ENCODE data around the gene ATP6V1D. TPM values are rescaled to one million over a fixed set of nuclear protein-coding genes. Genes with fewer than 3 reads are reported as not detected.
A peak's percentile ranks its signal among the peaks of the same experiment; 100 is the strongest.

Gene ATP6V1D
- total RNA-seq, 5 donors from 2014 or later (not counting 1 experiment from before 2014, with no cell fraction given), result 20.9 to 31.1 (median 24.5) TPM

GRCh38 chr14:67389811-67390534, 30.4 kb upstream of the ATP6V1D start:
- no peaks in the 10 kb centered on the region for H3K9me3 ChIP-seq
- WGBS (ENCODE audit: insufficient coverage), result 71% methylated on average over 1 of the region's 1 CpG
- H3K36me3 ChIP-seq (ENCODE audit: control insufficient read depth in 2 of 2, extremely low read depth in 1 of 2, insufficient read depth in 1 of 2, low read length in 1 of 2), result peaks cover 0 to 17% of the 10 kb centered on the region in 2 donors
- Mint-ChIP-seq H3K27ac (no peak overlapping the region), H3K4me1 (peaks cover 7 to 16% (median 16%) of the 10 kb centered on the region in 3 donors), H3K27me3 (no peaks in the 10 kb centered on the region), H3K9me3 (no peaks in the 10 kb centered on the region), H3K36me3 (peaks cover 25% of the 10 kb centered on the region), H3K4me3 (no peak overlapping the region)
- no peak overlapping the region for H3K4me3 ChIP-seq (ENCODE audit: control insufficient read depth in 1 of 2, extremely low read depth in 1 of 2, low read length in 1 of 2)
- H3K27ac ChIP-seq (ENCODE audit: low read length), result no peak overlapping the region
- H3K27me3 ChIP-seq (replicated peaks in 1 of 2; ENCODE audit: control insufficient read depth in 2 of 2, extremely low read depth in 1 of 2, insufficient read depth in 2 of 2, low read length in 1 of 2), result no peaks in the 10 kb centered on the region
- H3K4me1 ChIP-seq (ENCODE audit: control insufficient read depth in 1 of 2, extremely low read depth in 1 of 2, insufficient read depth in 2 of 2, low read length in 2 of 2), result peaks cover 5 to 8% of the 10 kb centered on the region in 2 experiments
- ATAC-seq (replicated peaks in 1 of 4), result no peak
- ChIA-PET CTCF (no interaction called here), POLR2A (interaction anchor here in 1 of 2 donors (0.6 kb wide), 1 partner anchor 13 kb away, joined by 5 read pairs; no protein-coding TSS in a partner anchor)
- DNase-seq, result no peak

- Mint-ChIP-seq H3K36me3 (peaks cover 32% of the 10 kb centered on the region), H3K9me3 (no peaks in the 10 kb centered on the region), H3K27ac (no peak overlapping the region), H3K4me1 (peaks cover 7 to 16% (median 16%) of the 10 kb centered on the region in 3 donors), H3K4me3 (no peak overlapping the region), H3K27me3 (no peaks in the 10 kb centered on the region)
- POLR2A ChIA-PET, result no interaction called here
- Histone ChIP-seq H3K9me3 (no peaks in the 10 kb centered on the region), H3K27me3 (replicated peaks in 1 of 2; ENCODE audit: control insufficient read depth in 2 of 2, extremely low read depth in 1 of 2, insufficient read depth in 2 of 2, low read length in 1 of 2) (no peaks in the 10 kb centered on the region), H3K4me3 (ENCODE audit: control insufficient read depth in 1 of 2, extremely low read depth in 1 of 2, low read length in 1 of 2) (no peak overlapping the region), H3K36me3 (ENCODE audit: control insufficient read depth in 2 of 2, extremely low read depth in 1 of 2, insufficient read depth in 1 of 2, low read length in 1 of 2) (peaks cover 0 to 24% of the 10 kb centered on the region in 2 donors), H3K27ac (ENCODE audit: low read length) (no peak overlapping the region), H3K4me1 (ENCODE audit: control insufficient read depth in 1 of 2, extremely low read depth in 1 of 2, insufficient read depth in 2 of 2, low read length in 2 of 2) (peaks cover 5 to 8% of the 10 kb centered on the region in 2 experiments)
- ATAC-seq (replicated peaks in 1 of 4) (no peak), DNase-seq (no peak)
- no CpG with 5 or more reads among the region's 3 CpGs for WGBS (ENCODE audit: insufficient coverage)
- CTCF ChIA-PET, result no interaction called here
These were observed 29.7 kb upstream of the ATP6V1D start for GRCh38 chr14:67389275-67389674.

- Mint-ChIP-seq H3K27me3 (no peaks in the 10 kb centered on the region), H3K4me1 (peaks cover 7 to 16% (median 16%) of the 10 kb centered on the region in 3 donors), H3K4me3 (no peak overlapping the region), H3K9me3 (no peaks in the 10 kb centered on the region), H3K36me3 (peaks cover 42% of the 10 kb centered on the region), H3K27ac (peak overlapping the region in 1 of 2 donors; percentile 18)
- no CpG with 5 or more reads among the region's 2 CpGs for WGBS (ENCODE audit: insufficient coverage)
- ChIA-PET POLR2A (no interaction called here), CTCF (interaction anchor here (0.6 kb wide), 2 partner anchors 39 to 558 kb away, joined by 3 to 4 read pairs; no protein-coding TSS in a partner anchor)
- ATAC-seq (replicated peaks in 1 of 4) (no peak), DNase-seq (no peak)
- Histone ChIP-seq H3K27me3 (replicated peaks in 1 of 2; ENCODE audit: control insufficient read depth in 2 of 2, extremely low read depth in 1 of 2, insufficient read depth in 2 of 2, low read length in 1 of 2) (no peaks in the 10 kb centered on the region), H3K4me1 (ENCODE audit: control insufficient read depth in 1 of 2, extremely low read depth in 1 of 2, insufficient read depth in 2 of 2, low read length in 2 of 2) (peaks cover 5 to 8% of the 10 kb centered on the region in 2 experiments), H3K36me3 (ENCODE audit: control insufficient read depth in 2 of 2, extremely low read depth in 1 of 2, insufficient read depth in 1 of 2, low read length in 1 of 2) (peaks cover 0 to 43% of the 10 kb centered on the region in 2 donors), H3K4me3 (ENCODE audit: control insufficient read depth in 1 of 2, extremely low read depth in 1 of 2, low read length in 1 of 2) (no peak overlapping the region), H3K9me3 (no peaks in the 10 kb centered on the region), H3K27ac (ENCODE audit: low read length) (no peak overlapping the region)
These were observed 27.6 kb upstream of the ATP6V1D start for GRCh38 chr14:67387195-67387594.

DNA sequence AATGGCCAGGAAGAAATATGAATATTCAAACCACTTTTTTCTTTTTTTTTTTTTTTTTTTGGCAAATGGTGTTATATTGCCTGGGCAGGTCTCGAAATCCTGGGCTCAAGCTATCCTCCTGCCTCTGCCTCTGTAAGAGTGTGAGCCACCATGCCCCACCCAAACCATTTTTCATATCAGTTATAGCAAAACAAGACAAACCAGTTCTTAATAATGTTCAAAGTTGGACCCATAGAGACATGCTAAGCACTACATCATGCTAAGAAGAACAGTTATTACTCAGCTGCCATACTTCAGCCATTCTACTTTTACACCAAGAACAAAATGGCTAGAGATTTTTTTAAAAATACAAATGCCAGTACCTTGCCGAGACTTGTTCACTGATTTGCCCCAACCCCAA, 26.0 kb upstream of the ATP6V1D start:
- Histone ChIP-seq H3K4me3 (ENCODE audit: control insufficient read depth in 1 of 2, extremely low read depth in 1 of 2, low read length in 1 of 2) (no peak overlapping the region), H3K36me3 (ENCODE audit: control insufficient read depth in 2 of 2, extremely low read depth in 1 of 2, insufficient read depth in 1 of 2, low read length in 1 of 2) (peaks cover 0 to 58% of the 10 kb centered on the region in 2 donors), H3K27me3 (replicated peaks in 1 of 2; ENCODE audit: control insufficient read depth in 2 of 2, extremely low read depth in 1 of 2, insufficient read depth in 2 of 2, low read length in 1 of 2) (no peaks in the 10 kb centered on the region), H3K27ac (ENCODE audit: low read length) (no peak overlapping the region), H3K4me1 (ENCODE audit: control insufficient read depth in 1 of 2, extremely low read depth in 1 of 2, insufficient read depth in 2 of 2, low read length in 2 of 2) (peaks cover 0 to 2% of the 10 kb centered on the region in 2 experiments), H3K9me3 (no peaks in the 10 kb centered on the region)
- Mint-ChIP-seq H3K27me3 (no peaks in the 10 kb centered on the region), H3K4me3 (no peak overlapping the region), H3K36me3 (peaks cover 52% of the 10 kb centered on the region), H3K4me1 (peaks cover under 1 to 6% (median 4%) of the 10 kb centered on the region in 3 donors), H3K9me3 (no peaks in the 10 kb centered on the region), H3K27ac (no peak overlapping the region)
- POLR2A ChIA-PET, result interaction anchor here (0.6 to 0.7 kb wide), 3 partner anchors 35 to 499 kb away, joined by 4 to 12 read pairs (median 9); no protein-coding TSS in a partner anchor
- ATAC-seq (replicated peaks in 1 of 4) (no peak), DNase-seq (no peak)
- 100% methylated on average over 1 of the region's 2 CpGs for WGBS (ENCODE audit: insufficient coverage)
- CTCF ChIA-PET, result interaction anchor here in 1 of 2 donors (0.6 to 0.7 kb wide), 2 partner anchors 26 to 49 kb away, joined by 3 to 5 read pairs; partner anchors contain the start of gene ATP6V1D

GRCh38 chr14:67385120-67385519, 25.5 kb upstream of the ATP6V1D start:
- no peaks in the 10 kb centered on the region for H3K27me3 Mint-ChIP-seq
- no peak for ATAC-seq (replicated peaks in 1 of 4)

GRCh38 chr14:67377916-67378315, 18.3 kb upstream of the ATP6V1D start:
- ChIA-PET POLR2A (no interaction called here), CTCF (interaction anchor here in 1 of 2 donors (0.7 kb wide), 1 partner anchor 1780 kb away, joined by 3 read pairs; no protein-coding TSS in a partner anchor)
- Histone ChIP-seq H3K27me3 (replicated peaks in 1 of 2; ENCODE audit: control insufficient read depth in 2 of 2, extremely low read depth in 1 of 2, insufficient read depth in 2 of 2, low read length in 1 of 2) (no peaks in the 10 kb centered on the region), H3K36me3 (ENCODE audit: control insufficient read depth in 2 of 2, extremely low read depth in 1 of 2, insufficient read depth in 1 of 2, low read length in 1 of 2) (peaks cover 0 to 78% of the 10 kb centered on the region in 2 donors), H3K27ac (ENCODE audit: low read length) (no peak overlapping the region), H3K4me3 (ENCODE audit: control insufficient read depth in 1 of 2, extremely low read depth in 1 of 2, low read length in 1 of 2) (no peak overlapping the region), H3K9me3 (no peaks in the 10 kb centered on the region), H3K4me1 (ENCODE audit: control insufficient read depth in 1 of 2, extremely low read depth in 1 of 2, insufficient read depth in 2 of 2, low read length in 2 of 2) (no peaks in the 10 kb centered on the region)
- ATAC-seq (replicated peaks in 1 of 4) (no peak), DNase-seq (no peak)
- no peak overlapping the region for H3K27ac Mint-ChIP-seq
- H3K9me3 Mint-ChIP-seq, result no peaks in the 10 kb centered on the region
- H3K4me3 Mint-ChIP-seq, result no peak overlapping the region
- no peaks in the 10 kb centered on the region for H3K27me3 Mint-ChIP-seq
- peaks cover 16 to 19% (median 16%) of the 10 kb centered on the region in 3 donors for H3K4me1 Mint-ChIP-seq
- peaks cover 63% of the 10 kb centered on the region for H3K36me3 Mint-ChIP-seq

More at GRCh38 chr14:67385120-67385519, 25.5 kb upstream of the ATP6V1D start:
- H3K36me3 Mint-ChIP-seq, result peaks cover 55% of the 10 kb centered on the region
- no peak overlapping the region for H3K27ac Mint-ChIP-seq
- POLR2A ChIA-PET, result interaction anchor here (0.6 to 0.7 kb wide), 2 partner anchors 34 to 499 kb away, joined by 4 to 12 read pairs; no protein-coding TSS in a partner anchor
- H3K4me1 Mint-ChIP-seq, result peaks cover 0 to under 1% (median under 1%) of the 10 kb centered on the region in 3 donors
- H3K9me3 ChIP-seq, result no peaks in the 10 kb centered on the region
- no peak overlapping the region for H3K4me3 Mint-ChIP-seq
- no peak for DNase-seq
- no peak overlapping the region for H3K4me3 ChIP-seq (ENCODE audit: control insufficient read depth in 1 of 2, extremely low read depth in 1 of 2, low read length in 1 of 2)
- WGBS (ENCODE audit: insufficient coverage), result 80% methylated on average over 1 of the region's 2 CpGs
- peaks cover 0 to 62% of the 10 kb centered on the region in 2 donors for H3K36me3 ChIP-seq (ENCODE audit: control insufficient read depth in 2 of 2, extremely low read depth in 1 of 2, insufficient read depth in 1 of 2, low read length in 1 of 2)
- CTCF ChIA-PET, result interaction anchor here in 1 of 2 donors (0.6 to 0.7 kb wide), 3 partner anchors 26 to 103 kb away, joined by 3 to 5 read pairs (median 3); partner anchors contain the start of gene ATP6V1D
- no peak overlapping the region for H3K27ac ChIP-seq (ENCODE audit: low read length)
- no peaks in the 10 kb centered on the region for H3K27me3 ChIP-seq (replicated peaks in 1 of 2; ENCODE audit: control insufficient read depth in 2 of 2, extremely low read depth in 1 of 2, insufficient read depth in 2 of 2, low read length in 1 of 2)
- no peaks in the 10 kb centered on the region for H3K4me1 ChIP-seq (ENCODE audit: control insufficient read depth in 1 of 2, extremely low read depth in 1 of 2, insufficient read depth in 2 of 2, low read length in 2 of 2)
- H3K9me3 Mint-ChIP-seq, result no peaks in the 10 kb centered on the region

Measured in T-cell (primary cell).